ENCODE results near the gene FAM174C.

The FAM174C gene

DNA sequence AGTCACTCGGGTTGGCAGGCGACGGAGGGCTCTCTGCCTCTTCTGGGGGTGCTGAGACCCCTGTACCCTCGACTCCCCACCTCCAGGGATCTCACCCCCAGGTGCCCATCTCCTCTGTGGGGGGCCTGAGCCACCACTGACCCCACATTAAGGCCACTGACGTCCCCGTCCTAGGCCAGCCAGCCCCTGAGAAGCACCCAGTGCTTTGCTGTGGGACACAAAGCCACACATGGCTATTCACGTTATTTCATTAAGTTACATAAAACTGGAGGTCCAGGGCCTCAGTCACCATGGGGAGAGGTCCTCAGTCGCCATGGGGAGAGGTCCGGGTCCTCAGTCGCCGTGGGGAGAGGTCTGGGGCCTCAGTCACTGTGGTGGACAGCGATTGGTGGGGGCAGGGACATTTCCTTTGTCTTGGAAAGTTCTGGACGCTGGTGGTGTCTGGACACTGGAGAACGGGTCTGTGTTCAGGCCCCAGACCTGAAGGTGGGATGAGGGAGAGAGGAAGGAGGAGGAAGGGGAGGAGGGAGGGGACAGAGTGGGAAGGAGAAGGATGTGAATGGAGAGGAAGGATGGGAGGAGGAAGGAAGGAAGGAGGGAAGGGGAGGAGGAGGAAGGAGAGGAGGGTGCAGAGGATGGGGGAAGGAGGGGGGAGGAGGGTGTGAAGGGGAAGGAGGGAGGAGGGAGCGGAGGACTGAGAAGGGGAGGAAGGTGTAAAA, 6.4 kb downstream of the FAM174C start:
- no peak overlapping the region for H3K27ac ChIP-seq
- no peak overlapping the region for H3K4me3 ChIP-seq (ENCODE audit: low read depth, low read length)
- TF ChIP-seq CTCF (IDR thresholded peaks at IDR 0.05; ENCODE audit: low read depth, low read length) = no peak
- no peaks in the 10 kb centered on the region for H3K9me3 ChIP-seq (ENCODE audit: severe bottlenecking)
- peaks cover 28% of the 10 kb centered on the region for H3K36me3 ChIP-seq
- H3K27me3 ChIP-seq (ENCODE audit: insufficient read depth, low read depth, severe bottlenecking) = no peaks in the 10 kb centered on the region
- no peak for DNase-seq

DNA sequence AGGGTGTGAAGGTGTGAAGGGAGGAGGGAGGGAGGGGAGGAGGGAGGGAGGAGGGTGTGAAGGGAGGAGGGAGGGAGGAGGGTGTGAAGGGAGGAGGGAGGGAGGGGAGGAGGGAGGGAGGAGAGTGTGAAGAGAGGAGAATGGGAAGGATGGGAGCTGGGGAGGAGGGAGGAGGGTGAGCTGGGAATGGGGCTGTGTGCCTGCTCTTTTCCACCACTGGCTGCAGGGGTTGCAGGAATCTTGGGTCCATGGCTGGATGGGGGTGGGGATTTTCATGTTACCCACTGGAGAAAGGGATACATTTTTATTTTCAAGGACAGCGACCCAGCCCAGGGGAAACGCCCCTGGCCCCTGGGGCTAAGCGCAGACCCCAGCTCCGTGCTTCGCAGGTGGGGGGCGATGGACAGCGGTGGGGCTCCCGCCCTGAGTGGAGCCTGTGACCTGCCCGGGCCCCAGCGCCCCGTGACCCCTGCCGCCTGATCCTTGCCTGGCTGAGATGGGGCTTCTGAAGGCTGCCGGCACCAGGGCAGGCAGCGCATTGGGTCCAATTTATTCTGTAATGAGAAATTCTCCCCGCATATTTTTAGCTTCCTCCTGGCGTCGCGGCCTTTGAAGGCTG, 7.4 kb downstream of the FAM174C start:
- DNase-seq = no peak
- peaks cover 24% of the 10 kb centered on the region for H3K36me3 ChIP-seq
- no peaks in the 10 kb centered on the region for H3K27me3 ChIP-seq (ENCODE audit: insufficient read depth, low read depth, severe bottlenecking)
- no peak overlapping the region for H3K4me3 ChIP-seq (ENCODE audit: low read depth, low read length)
- H3K9me3 ChIP-seq (ENCODE audit: severe bottlenecking) = no peaks in the 10 kb centered on the region
- H3K27ac ChIP-seq = no peak overlapping the region
- no peak for TF ChIP-seq CTCF (IDR thresholded peaks at IDR 0.05; ENCODE audit: low read depth, low read length)

- H3K27me3 ChIP-seq (ENCODE audit: insufficient read depth, low read depth, severe bottlenecking) = no peaks in the 10 kb centered on the region
These were observed 8.0 kb downstream of the FAM174C start for GRCh38 chr19:1283207-1283916.

DNA sequence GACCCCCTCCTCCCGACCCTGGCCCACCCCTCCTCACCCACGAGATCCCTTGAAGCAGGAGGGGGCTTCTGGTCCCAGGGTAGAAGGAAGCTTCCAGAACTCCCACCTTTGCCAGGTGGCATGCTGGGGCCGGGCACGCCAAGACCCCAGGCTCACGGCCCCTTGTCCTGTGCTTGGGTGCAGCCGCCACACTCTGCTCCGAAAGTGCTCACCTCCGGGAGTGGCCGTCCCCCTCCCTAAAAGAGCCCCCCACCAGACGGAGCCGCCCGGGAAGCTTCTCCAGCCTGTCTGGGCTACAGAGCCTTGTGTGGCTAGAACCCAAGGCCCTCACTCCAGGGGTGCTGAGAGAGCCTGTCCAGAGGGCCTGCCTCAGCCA, 8.6 kb downstream of the FAM174C start:
- Histone ChIP-seq H3K27me3 (ENCODE audit: insufficient read depth, low read depth, severe bottlenecking) (no peaks in the 10 kb centered on the region), H3K27ac (no peak overlapping the region), H3K36me3 (peaks cover 14% of the 10 kb centered on the region), H3K9me3 (ENCODE audit: severe bottlenecking) (no peaks in the 10 kb centered on the region), H3K4me3 (ENCODE audit: low read depth, low read length) (no peak overlapping the region)
- no peak for TF ChIP-seq CTCF (IDR thresholded peaks at IDR 0.05; ENCODE audit: low read depth, low read length)
- DNase-seq = no peak

More at GRCh38 chr19:1283207-1283916, 8.0 kb downstream of the FAM174C start:
- no peak overlapping the region for H3K4me3 ChIP-seq (ENCODE audit: low read depth, low read length)
- TF ChIP-seq CTCF (IDR thresholded peaks at IDR 0.05; ENCODE audit: low read depth, low read length) = no peak
- no peak overlapping the region for H3K27ac ChIP-seq
- H3K36me3 ChIP-seq = peaks cover 18% of the 10 kb centered on the region
- no peak for DNase-seq
- H3K9me3 ChIP-seq (ENCODE audit: severe bottlenecking) = no peaks in the 10 kb centered on the region

GRCh38 chr19:1284293-1284978, 9.1 kb downstream of the FAM174C start:
- no peak for TF ChIP-seq CTCF (IDR thresholded peaks at IDR 0.05; ENCODE audit: low read depth, low read length)
- Histone ChIP-seq H3K9me3 (ENCODE audit: severe bottlenecking) (no peaks in the 10 kb centered on the region), H3K27ac (no peak overlapping the region), H3K27me3 (ENCODE audit: insufficient read depth, low read depth, severe bottlenecking) (no peaks in the 10 kb centered on the region), H3K4me3 (ENCODE audit: low read depth, low read length) (no peak overlapping the region), H3K36me3 (peaks cover 9% of the 10 kb centered on the region)
- DNase-seq = no peak

All from WERI-Rb-1 (cell line).